SK-N-SH (cell line): ENCODE results near the gene CDC25B.

ENCODE experiments used
- CHD2 ChIP-seq: fragments of 150-350 bp; IDR thresholded peaks from 2 replicates; pipeline ENCODE4 v1.6.1; 2018; ENCODE audit warnings: low read length; ENCODE audit not compliant: partially characterized antibody
- CTCF ChIP-seq: fragments of 200-600 bp; sonication (generic); IDR thresholded peaks from 2 replicates; pipeline ENCODE4 v1.6.1; 2017; ENCODE audit warnings: antibody characterized with exemption, mild to moderate bottlenecking, moderate library complexity
- EZH2phosphoT487 ChIP-seq: fragments of 200-600 bp; sonication (generic); IDR thresholded peaks from 2 replicates; pipeline ENCODE4 v1.6.1; 2017; ENCODE audit warnings: low read depth, mixed run types, mild to moderate bottlenecking, antibody characterized with exemption, moderate library complexity, borderline replicate concordance
- FOSL2 ChIP-seq: IDR thresholded peaks from 2 replicates; pipeline ENCODE4 v1.4.0; 2012; ENCODE audit warnings: low read depth, mild to moderate bottlenecking, moderate library complexity, borderline replicate concordance
- IRF3 ChIP-seq: fragments of 150-350 bp; IDR thresholded peaks from 2 replicates; pipeline ENCODE4 v1.6.1; 2016; ENCODE audit warnings: mild to moderate bottlenecking, low read depth, low read length
- MAX ChIP-seq: IDR thresholded peaks from 2 replicates; pipeline ENCODE4 v1.4.0; 2012; ENCODE audit warnings: low read depth
- POLR2AphosphoS5 ChIP-seq: IDR thresholded peaks from 2 replicates; pipeline ENCODE4 v1.6.1; 2012; ENCODE audit warnings: low read depth, low read length
- RCOR1 ChIP-seq: fragments of 150-350 bp; IDR thresholded peaks from 2 replicates; pipeline ENCODE4 v1.6.1; 2017; ENCODE audit warnings: antibody characterized with exemption, low read length
- SIN3A ChIP-seq: IDR thresholded peaks from 2 replicates; pipeline ENCODE4 v1.6.1; 2012; ENCODE audit warnings: low read depth, mild to moderate bottlenecking, low read length, moderate library complexity, borderline replicate concordance
- TAF1 ChIP-seq: IDR thresholded peaks from 2 replicates; pipeline ENCODE4 v1.6.1; 2012; ENCODE audit warnings: low read depth, mild to moderate bottlenecking, low read length, moderate library complexity, borderline replicate concordance
- ZBTB33 ChIP-seq: IDR thresholded peaks from 2 replicates; pipeline ENCODE4 v1.4.0; 2012; ENCODE audit warnings: low read depth, borderline replicate concordance

- TF ChIP-seq CTCF (no peak), SIN3A (no peak), TAF1 (no peak), CHD2 (no peak), POLR2AphosphoS5 (no peak), MAX (no peak), IRF3 (no peak), FOSL2 (no peak), ZBTB33 (no peak), EZH2phosphoT487 (no peak), RCOR1 (no peak)
Measured at GRCh38 chr20:3801299-3801698, 5.2 kb downstream of the CDC25B start.
